Lower lobe of right lung (tissue), 2 donors: ENCODE measurements around the gene MARCKSL1. TPM values are rescaled to one million over a fixed set of nuclear protein-coding genes. Genes with fewer than 3 reads are reported as not detected.

ENCODE experiments used
- ATAC-seq, 2 donors: fragments of 200-7000 bp; cut with Tn5 transposase; one replicate each; pipeline ENCODE4 v1.9.1; 2020 to 2022; ENCODE audit warnings: mild to moderate bottlenecking in 2 of 2, moderate library complexity in 2 of 2
- DNase-seq: peaks from one replicate; pipeline ENCODE4 v3.0.0-alpha.2; 2020
- H3K27ac ChIP-seq: fragments of 200-600 bp; one replicate; pipeline ENCODE4 v1.8.0; 2022
- H3K27me3 ChIP-seq: fragments of 200-600 bp; one replicate; pipeline ENCODE4 v1.8.0; 2022; ENCODE audit warnings: low read depth
- H3K36me3 ChIP-seq: fragments of 200-600 bp; one replicate; pipeline ENCODE4 v1.8.0; 2022; ENCODE audit warnings: mild to moderate bottlenecking
- H3K4me1 ChIP-seq: fragments of 200-600 bp; one replicate; pipeline ENCODE4 v1.8.0; 2022
- H3K4me3 ChIP-seq: fragments of 200-600 bp; one replicate; pipeline ENCODE4 v1.8.0; 2022; ENCODE audit warnings: mild to moderate bottlenecking
- H3K9me3 ChIP-seq: fragments of 200-600 bp; one replicate; pipeline ENCODE4 v1.8.0; 2022
- CTCF ChIP-seq: fragments of 200-600 bp; IDR thresholded peaks from one replicate; pipeline ENCODE4 v1.8.0; 2022; ENCODE audit warnings: antibody characterized with exemption, mild to moderate bottlenecking
- intact Hi-C: fragments of 100-400 bp; cut with DNase I; formaldehyde crosslinking; loops from one replicate; pipeline ENCODE4 v1.11.0; 2022
- total RNA-seq: library from RNA; stranded (reverse); fragmentation: NEBNext Ultra II Directional; extraction: Animal tissue kit (Norgen Biotek cat#: 25700); gene quantifications from one replicate; pipeline ENCODE4 v1.2.1, GENCODE V29; 2021
- donor health status: DM: no; HTN: yes; CAD: no; lungs with severe emphysema.

The MARCKSL1 gene
- total RNA-seq, 1 donor from 2014 or later: 34.7 TPM

GRCh38 chr1:32329931-32330466, 6.0 kb downstream of the MARCKSL1 start:
- H3K4me3 ChIP-seq: no peak overlapping the region
- no peak for TF ChIP-seq CTCF
- DNase-seq: no peak
- no peaks in the 10 kb centered on the region for H3K27me3 ChIP-seq
- H3K36me3 ChIP-seq: peaks cover 81% of the 10 kb centered on the region
- no peak for ATAC-seq
- peaks cover 21% of the 10 kb centered on the region for H3K4me1 ChIP-seq
- no peaks in the 10 kb centered on the region for H3K9me3 ChIP-seq
- no peak overlapping the region for H3K27ac ChIP-seq
- intact Hi-C loops: no loop called here

DNA sequence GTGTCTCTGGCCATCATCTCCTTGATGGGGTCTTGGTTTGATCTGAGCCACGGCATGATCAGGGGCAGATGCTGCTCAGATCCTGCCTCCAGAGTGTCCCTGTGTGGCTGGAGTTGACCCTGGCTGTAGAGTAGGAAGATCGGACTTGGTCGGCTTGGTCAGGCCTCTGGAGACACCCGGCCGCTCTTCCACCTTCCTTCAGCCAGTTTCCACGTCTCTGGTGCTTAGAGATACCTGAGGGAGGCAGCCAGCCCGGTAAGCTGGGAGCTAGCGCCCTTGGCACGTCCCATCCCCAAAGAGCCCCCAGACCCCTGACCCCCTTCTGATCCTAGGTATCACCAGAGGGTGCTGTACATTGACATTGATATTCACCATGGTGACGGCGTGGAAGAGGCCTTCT, 8.8 kb downstream of the MARCKSL1 start:
- no peak for DNase-seq
- peaks cover 5% of the 10 kb centered on the region for H3K4me1 ChIP-seq
- H3K27ac ChIP-seq: no peak overlapping the region
- no peak for TF ChIP-seq CTCF
- H3K9me3 ChIP-seq: no peaks in the 10 kb centered on the region
- intact Hi-C loops: no loop called here
- peaks cover 88% of the 10 kb centered on the region for H3K36me3 ChIP-seq
- no peak for ATAC-seq
- no peak overlapping the region for H3K4me3 ChIP-seq
- H3K27me3 ChIP-seq: no peaks in the 10 kb centered on the region

- Histone ChIP-seq H3K9me3 (no peaks in the 10 kb centered on the region), H3K27me3 (no peaks in the 10 kb centered on the region), H3K4me1 (peaks cover 15% of the 10 kb centered on the region), H3K27ac (peak overlapping the region; percentile 9), H3K4me3 (no peak overlapping the region), H3K36me3 (peaks cover 71% of the 10 kb centered on the region)
- no peak for DNase-seq
- no peak for TF ChIP-seq CTCF
- intact Hi-C loops: no loop called here
- peak; percentile 33 to 58 for ATAC-seq
Measured at GRCh38 chr1:32321712-32322291, 14.2 kb downstream of the MARCKSL1 start.

GRCh38 chr1:32318127-32318869, 17.7 kb downstream of the MARCKSL1 start:
- Histone ChIP-seq H3K27me3 (no peaks in the 10 kb centered on the region), H3K4me1 (peaks cover 15% of the 10 kb centered on the region), H3K9me3 (no peaks in the 10 kb centered on the region), H3K27ac (no peak overlapping the region), H3K4me3 (no peak overlapping the region), H3K36me3 (peaks cover 46% of the 10 kb centered on the region)
- ATAC-seq (no peak), DNase-seq (no peak)
- intact Hi-C loops: no loop called here
- TF ChIP-seq CTCF: no peak

GRCh38 chr1:32316903-32317277, 19.1 kb downstream of the MARCKSL1 start:
- intact Hi-C loops: no loop called here
- no peaks in the 10 kb centered on the region for H3K27me3 ChIP-seq
- H3K4me3 ChIP-seq: no peak overlapping the region
- H3K27ac ChIP-seq: no peak overlapping the region
- TF ChIP-seq CTCF: no peak
- H3K4me1 ChIP-seq: peaks cover 10% of the 10 kb centered on the region
- ATAC-seq (no peak), DNase-seq (no peak)
- peaks cover 40% of the 10 kb centered on the region for H3K36me3 ChIP-seq
- H3K9me3 ChIP-seq: no peaks in the 10 kb centered on the region
